AG09309 (cell line): ENCODE results near the gene PIK3C2G.
"Not testable (repeated sequence)": the region's sequence is repeated elsewhere in the genome, so short reads cannot be mapped to it uniquely, and the experiment has no call there.

ENCODE experiments used
- DNase-seq: peaks from one replicate; pipeline ENCODE4 v3.0.0-alpha.2; 2010; ENCODE audit warnings: low read depth
- H3K4me3 ChIP-seq: 2 replicates; pipeline ENCODE4 v1.5.1; 2011; ENCODE audit warnings: mild to moderate bottlenecking, low read depth, low read length, moderate library complexity; ENCODE audit not compliant: control insufficient read depth
- CTCF ChIP-seq: IDR thresholded peaks from 2 replicates; pipeline ENCODE4 v1.5.1; 2011; ENCODE audit warnings: mild to moderate bottlenecking, low read depth, low read length, inconsistent platforms; ENCODE audit not compliant: insufficient read depth, control insufficient read depth; ENCODE audit errors: missing control alignments

The PIK3C2G gene

DNA sequence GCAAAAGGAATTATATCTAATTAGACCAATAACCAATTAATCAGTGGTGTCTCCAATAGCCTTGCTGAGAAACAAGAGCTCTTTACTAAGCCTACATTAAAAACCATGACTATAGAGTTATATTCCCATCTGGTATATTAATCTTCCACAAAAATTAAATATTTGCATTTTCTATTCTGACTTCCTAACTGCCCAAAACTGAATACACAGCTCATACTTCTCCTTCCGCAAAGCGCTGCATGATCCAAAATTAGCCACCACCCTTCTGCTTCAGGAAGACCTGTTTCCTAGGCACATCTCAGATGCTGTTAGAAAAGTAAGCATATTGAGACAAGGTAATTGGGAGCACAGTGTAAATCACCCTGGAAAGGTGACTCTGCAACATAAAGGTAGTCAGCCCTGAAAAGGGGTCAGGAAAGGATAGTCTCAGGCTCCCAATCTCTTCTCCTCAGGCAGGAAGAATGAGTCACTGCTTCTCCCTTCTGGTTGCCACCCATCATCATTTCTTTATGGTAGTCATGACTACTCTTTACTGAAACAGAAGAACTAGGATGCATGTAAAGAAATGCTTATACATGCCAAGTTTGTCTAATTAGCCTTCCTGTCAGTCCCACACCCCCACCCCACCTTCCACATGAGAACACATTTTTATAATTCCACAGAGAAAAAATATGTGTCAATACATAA is 422.2 kb downstream of the PIK3C2G start:
- TF ChIP-seq CTCF, result no peak

DNA sequence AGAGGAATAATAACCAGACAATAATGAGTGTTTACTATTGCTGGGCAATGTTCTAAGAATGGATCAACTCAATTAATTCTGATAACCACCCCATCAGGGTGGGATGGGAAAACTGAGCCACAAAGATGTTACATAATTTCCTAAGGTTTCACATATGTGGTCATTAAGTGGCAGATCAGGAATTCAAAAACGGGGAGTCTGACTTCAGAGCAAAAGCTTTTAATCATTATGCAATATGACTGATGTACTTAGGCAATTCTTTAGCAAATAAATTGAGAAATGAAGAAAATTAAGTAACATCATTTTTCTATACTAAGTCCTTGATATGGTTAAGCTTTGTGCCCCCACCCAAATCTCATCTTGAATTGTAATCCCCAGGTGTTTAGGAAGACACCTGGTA is 423.1 kb downstream of the PIK3C2G start:
- no peak for DNase-seq
- no peak overlapping the region for H3K4me3 ChIP-seq
- TF ChIP-seq CTCF, result no peak

More for the DNA sequence above, 422.2 kb downstream of the PIK3C2G start:
- no peak for DNase-seq
- H3K4me3 ChIP-seq, result no peak overlapping the region

DNA sequence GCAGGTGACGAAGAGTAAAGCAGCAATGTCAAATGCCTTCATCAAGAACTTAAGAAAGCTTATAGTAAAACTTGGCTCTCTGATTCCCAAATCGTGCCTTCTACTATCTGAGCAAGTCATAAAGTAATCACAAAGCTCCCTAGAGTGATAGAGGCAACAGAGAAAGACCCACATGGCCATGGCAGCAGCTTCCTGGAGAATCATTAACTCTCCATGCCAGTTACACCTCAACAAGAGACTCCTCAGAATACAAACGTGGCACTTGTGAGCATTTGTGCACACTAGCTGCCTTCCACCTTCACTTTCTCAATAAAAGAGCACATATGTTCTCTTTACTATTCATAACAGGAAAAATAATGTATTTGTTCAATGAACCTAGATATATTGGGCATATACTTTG is 428.5 kb downstream of the PIK3C2G start:
- TF ChIP-seq CTCF, result no peak
- DNase-seq, result no peak
- no peak overlapping the region for H3K4me3 ChIP-seq

DNA sequence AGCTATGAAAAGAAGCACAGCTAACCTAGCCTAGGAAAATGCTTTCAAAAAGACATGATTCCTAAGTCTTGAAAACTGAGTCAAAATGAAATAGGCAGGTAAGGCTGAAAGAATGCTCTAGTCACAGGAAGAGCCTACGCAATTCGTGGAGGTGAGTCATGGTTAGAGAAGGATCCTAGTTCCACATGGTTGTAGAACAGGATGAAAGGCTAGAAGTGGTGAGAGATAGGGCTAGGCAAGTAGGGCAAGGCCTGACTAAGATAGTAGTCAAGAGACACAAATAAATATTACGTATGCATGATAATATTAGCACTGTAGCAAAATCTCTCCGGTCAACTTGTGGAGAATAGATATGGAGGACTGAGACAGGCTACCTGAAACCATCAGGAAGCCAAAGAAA is 429.3 kb downstream of the PIK3C2G start:
- peak; percentile 27 for DNase-seq
- no peak overlapping the region for H3K4me3 ChIP-seq
- TF ChIP-seq CTCF, result no peak

- DNase-seq, H3K4me3 ChIP-seq: not testable (repeated sequence)
These were observed 432.7 kb downstream of the PIK3C2G start for GRCh38 chr12:18693986-18694385.

DNA sequence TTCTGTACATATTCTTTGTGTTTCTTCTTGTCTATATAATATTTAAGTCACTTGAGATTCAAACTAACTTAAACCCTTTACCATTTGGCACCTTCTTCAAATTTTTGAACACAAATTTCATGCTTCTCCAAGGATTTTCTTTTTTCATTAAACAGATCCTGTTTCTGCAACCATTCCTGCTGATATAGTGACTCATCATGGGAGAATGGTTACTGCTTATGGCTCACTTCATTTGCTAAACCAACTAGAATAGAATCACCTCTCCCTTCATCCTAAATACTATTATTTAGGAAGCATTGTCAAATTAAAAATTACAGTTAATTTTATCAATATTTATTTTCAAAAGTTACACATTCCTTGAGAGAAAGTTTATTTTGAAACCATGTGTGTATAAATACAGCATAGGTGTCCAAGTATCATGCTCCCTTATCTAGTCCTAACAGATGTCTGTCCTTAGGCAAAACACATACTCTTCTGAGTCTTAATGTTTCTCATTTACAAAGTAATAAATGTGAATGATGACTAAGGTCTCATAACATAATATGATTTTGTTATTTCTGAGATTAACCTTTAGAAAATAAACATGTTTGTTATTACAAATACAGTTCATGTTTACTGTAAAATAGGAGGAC is 435.8 kb downstream of the PIK3C2G start:
- DNase-seq, result no peak
- TF ChIP-seq CTCF, result no peak
- no peak overlapping the region for H3K4me3 ChIP-seq
